Hepatocyte (in vitro differentiated cells): ENCODE results near the gene ZHX3. TPM values are rescaled to one million over a fixed set of nuclear protein-coding genes. Genes with fewer than 3 reads are reported as not detected.

ENCODE experiments used
- DNase-seq: peaks from one replicate; pipeline ENCODE4 v3.0.0-alpha.2; 2016; ENCODE audit warnings: low spot score
- H2AFZ ChIP-seq: fragments of 200-600 bp; sonication (generic); 2 replicates; pipeline ENCODE4 v1.6.0; 2016; ENCODE audit warnings: antibody characterized with exemption, mild to moderate bottlenecking
- H3K27ac ChIP-seq: fragments of 200-600 bp; sonication (generic); 2 replicates; pipeline ENCODE4 v1.5.1; 2016; ENCODE audit warnings: mild to moderate bottlenecking
- H3K27me3 ChIP-seq: fragments of 200-600 bp; sonication (generic); 2 replicates; pipeline ENCODE4 v1.6.1; 2016
- H3K36me3 ChIP-seq: fragments of 200-600 bp; sonication (generic); replicated peaks from 2 replicates; pipeline ENCODE4 v1.5.1; 2016; ENCODE audit warnings: low read depth; ENCODE audit not compliant: insufficient read depth
- H3K4me1 ChIP-seq: fragments of 200-600 bp; sonication (generic); 2 replicates; pipeline ENCODE4 v1.5.1; 2016; ENCODE audit warnings: mild to moderate bottlenecking, moderate library complexity; ENCODE audit not compliant: insufficient read depth
- H3K4me2 ChIP-seq: fragments of 200-600 bp; sonication (generic); 2 replicates; pipeline ENCODE4 v1.6.0; 2016
- H3K4me3 ChIP-seq: fragments of 200-600 bp; sonication (generic); 2 replicates; pipeline ENCODE4 v1.5.1; 2016; ENCODE audit warnings: mild to moderate bottlenecking
- H3K79me2 ChIP-seq: fragments of 200-600 bp; sonication (generic); 2 replicates; pipeline ENCODE4 v1.6.0; 2017; ENCODE audit warnings: mild to moderate bottlenecking
- H3K9me2 ChIP-seq: fragments of 200-600 bp; sonication (generic); replicated peaks from 2 replicates; pipeline ENCODE4 v1.6.0; 2017; ENCODE audit warnings: mild to moderate bottlenecking; ENCODE audit not compliant: insufficient read depth
- H3K9me3 ChIP-seq: fragments of 200-600 bp; sonication (generic); 2 replicates; pipeline ENCODE4 v1.5.1; 2016; ENCODE audit warnings: low read depth, mild to moderate bottlenecking
- H4K20me1 ChIP-seq: fragments of 200-600 bp; sonication (generic); 2 replicates; pipeline ENCODE4 v1.6.0; 2016; ENCODE audit warnings: mild to moderate bottlenecking; ENCODE audit not compliant: insufficient read depth, poor library complexity, severe bottlenecking
- EZH2 ChIP-seq: fragments of 200-600 bp; sonication (generic); IDR thresholded peaks from 2 replicates; pipeline ENCODE4 v1.6.1; 2016; ENCODE audit warnings: antibody characterized with exemption, mild to moderate bottlenecking, borderline replicate concordance
- EZH2phosphoT487 ChIP-seq: fragments of 200-600 bp; sonication (generic); IDR thresholded peaks from one replicate; pipeline ENCODE4 v1.6.1; 2018; ENCODE audit warnings: antibody characterized with exemption, mild to moderate bottlenecking, low read depth, moderate library complexity; ENCODE audit not compliant: unreplicated experiment, severe bottlenecking
- WGBS: methylation state at CpG from one replicate; pipeline ENCODE4 v1.1.6; 2016; ENCODE audit warnings: low lambda C conversion rate; ENCODE audit errors: missing lambda C conversion rate; 5-methylcytosine and 5-hydroxymethylcytosine counted together
- polyA plus RNA-seq: library from polyadenylated mRNA; unstranded; fragments of >200 nt; fragmentation: Nextera tagmentation; extraction: Ambion mirVana; gene quantifications from 2 replicates; pipeline ENCODE4 v1.2.1, GENCODE V29; 2016
- total RNA-seq: library from RNA; depleted of rRNA; stranded (reverse); fragments of >200 nt; gene quantifications from 2 replicates; pipeline ENCODE4 v1.2.3, GENCODE V29; 2014
- TF ChIP-seq, protein P1 (sequence below): fragments of 200-600 bp; sonication (generic); IDR thresholded peaks from 2 replicates; pipeline ENCODE4 v1.5.1; 2016; ENCODE audit warnings: antibody characterized with exemption, mild to moderate bottlenecking; ENCODE audit not compliant: poor library complexity

Gene ZHX3
- total and polyA plus RNA-seq, 2 experiments from 2014 or later, result 15.0 to 19.7 TPM

DNA sequence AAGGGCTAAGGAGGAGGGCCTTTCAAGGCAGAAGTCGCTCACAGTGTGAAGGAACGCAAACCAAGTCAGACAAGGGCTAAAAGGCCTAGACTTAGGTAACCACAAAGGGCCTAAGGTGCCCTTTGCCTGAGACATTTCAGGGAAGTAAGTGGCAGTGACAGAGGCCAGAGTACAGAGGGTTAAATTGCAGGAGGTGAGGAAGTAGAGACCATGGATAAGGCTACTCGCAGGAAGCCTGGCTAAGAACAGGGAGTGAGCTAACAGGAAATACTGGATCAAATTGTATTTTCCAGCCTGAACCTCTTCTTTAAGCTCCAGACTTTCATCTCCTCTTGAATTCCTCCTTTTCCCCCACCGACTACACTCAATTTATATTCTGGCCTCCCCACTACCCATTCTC is 16.6 kb downstream of the ZHX3 start:
- Histone ChIP-seq H3K9me3 (no peaks in the 10 kb centered on the region), H3K4me3 (no peak overlapping the region), H3K27me3 (no peaks in the 10 kb centered on the region), H3K4me2 (no peak overlapping the region), H4K20me1 (no peaks in the 10 kb centered on the region), H2AFZ (no peak overlapping the region), H3K36me3 (no peaks in the 10 kb centered on the region), H3K79me2 (peaks cover 52% of the 10 kb centered on the region), H3K9me2 (no peaks in the 10 kb centered on the region), H3K27ac (no peak overlapping the region), H3K4me1 (no peaks in the 10 kb centered on the region)
- no peak for DNase-seq
- 77% methylated on average over 4 of the region's 4 CpGs for WGBS
- TF ChIP-seq, protein P1, sequence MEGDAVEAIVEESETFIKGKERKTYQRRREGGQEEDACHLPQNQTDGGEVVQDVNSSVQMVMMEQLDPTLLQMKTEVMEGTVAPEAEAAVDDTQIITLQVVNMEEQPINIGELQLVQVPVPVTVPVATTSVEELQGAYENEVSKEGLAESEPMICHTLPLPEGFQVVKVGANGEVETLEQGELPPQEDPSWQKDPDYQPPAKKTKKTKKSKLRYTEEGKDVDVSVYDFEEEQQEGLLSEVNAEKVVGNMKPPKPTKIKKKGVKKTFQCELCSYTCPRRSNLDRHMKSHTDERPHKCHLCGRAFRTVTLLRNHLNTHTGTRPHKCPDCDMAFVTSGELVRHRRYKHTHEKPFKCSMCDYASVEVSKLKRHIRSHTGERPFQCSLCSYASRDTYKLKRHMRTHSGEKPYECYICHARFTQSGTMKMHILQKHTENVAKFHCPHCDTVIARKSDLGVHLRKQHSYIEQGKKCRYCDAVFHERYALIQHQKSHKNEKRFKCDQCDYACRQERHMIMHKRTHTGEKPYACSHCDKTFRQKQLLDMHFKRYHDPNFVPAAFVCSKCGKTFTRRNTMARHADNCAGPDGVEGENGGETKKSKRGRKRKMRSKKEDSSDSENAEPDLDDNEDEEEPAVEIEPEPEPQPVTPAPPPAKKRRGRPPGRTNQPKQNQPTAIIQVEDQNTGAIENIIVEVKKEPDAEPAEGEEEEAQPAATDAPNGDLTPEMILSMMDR, result no peak
- TF ChIP-seq EZH2, result no peak
- TF ChIP-seq EZH2phosphoT487, result no peak

DNA sequence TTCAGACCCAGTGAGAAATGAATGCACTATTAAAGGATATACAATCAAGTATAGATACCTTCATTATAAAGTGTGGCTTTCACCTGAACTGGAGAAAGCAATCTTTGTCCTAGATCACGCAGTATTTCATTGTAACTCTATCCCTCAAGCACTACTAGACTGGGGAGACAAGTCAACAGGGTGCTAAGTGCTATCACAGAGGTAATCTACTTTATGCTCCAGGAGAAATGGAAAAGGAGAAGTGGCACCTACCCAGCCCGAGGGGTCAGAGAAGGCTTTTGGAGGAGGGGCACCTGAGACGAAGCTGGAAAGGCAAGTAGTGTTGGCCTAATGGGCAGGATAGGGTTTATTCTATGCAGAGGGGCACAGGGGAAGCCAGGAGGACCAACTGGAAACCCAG is 17.1 kb downstream of the ZHX3 start:
- no peak overlapping the region for H3K4me3 ChIP-seq
- H3K36me3 ChIP-seq, result no peaks in the 10 kb centered on the region
- 64% methylated on average over 3 of the region's 3 CpGs for WGBS
- no peak overlapping the region for H3K4me2 ChIP-seq
- no peak for DNase-seq
- H3K4me1 ChIP-seq, result no peaks in the 10 kb centered on the region
- H4K20me1 ChIP-seq, result no peaks in the 10 kb centered on the region
- no peaks in the 10 kb centered on the region for H3K9me3 ChIP-seq
- no peak overlapping the region for H2AFZ ChIP-seq
- H3K9me2 ChIP-seq, result no peaks in the 10 kb centered on the region
- H3K27me3 ChIP-seq, result no peaks in the 10 kb centered on the region
- TF ChIP-seq EZH2 (no peak), EZH2phosphoT487 (no peak)
- TF ChIP-seq, protein P1, result no peak
- H3K79me2 ChIP-seq, result peaks cover 52% of the 10 kb centered on the region
- H3K27ac ChIP-seq, result no peak overlapping the region

DNA sequence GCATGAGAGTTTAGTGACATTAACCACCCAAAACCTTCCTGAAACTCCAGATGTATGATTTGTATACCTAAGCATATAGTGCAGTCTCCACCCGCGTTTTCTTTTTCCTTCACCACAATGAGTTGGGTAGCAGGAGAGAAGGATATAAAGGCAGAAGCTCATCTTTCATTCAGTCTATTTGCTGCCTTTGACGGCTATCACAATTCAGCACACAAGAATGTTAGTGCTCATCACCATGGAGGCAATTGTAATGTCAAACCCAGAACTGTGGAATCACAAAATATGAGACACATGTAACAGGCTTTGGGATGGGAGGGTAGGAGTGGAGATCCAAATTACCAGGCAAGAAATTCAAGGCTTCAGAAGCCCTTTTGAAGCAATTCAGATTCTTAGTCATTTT is 17.6 kb downstream of the ZHX3 start:
- Histone ChIP-seq H2AFZ (no peak overlapping the region), H3K4me3 (no peak overlapping the region), H3K79me2 (peaks cover 52% of the 10 kb centered on the region), H3K36me3 (no peaks in the 10 kb centered on the region), H3K27me3 (no peaks in the 10 kb centered on the region), H3K4me1 (no peaks in the 10 kb centered on the region), H3K4me2 (no peak overlapping the region), H3K27ac (no peak overlapping the region), H4K20me1 (no peaks in the 10 kb centered on the region), H3K9me2 (no peaks in the 10 kb centered on the region), H3K9me3 (no peaks in the 10 kb centered on the region)
- DNase-seq, result no peak
- TF ChIP-seq, protein P1, result no peak
- TF ChIP-seq EZH2phosphoT487, result no peak
- WGBS, result 93% methylated on average over 3 of the region's 3 CpGs
